ENCODE data around the gene SUSD4. TPM values are rescaled to one million over a fixed set of nuclear protein-coding genes. Genes with fewer than 3 reads are reported as not detected.

SUSD4 gene
- total and polyA plus RNA-seq, 2 of the 8 experiments (the other 6 are each of a cell fraction or from before 2014, with no cell fraction given): 3.9 to 5.2 TPM

DNA sequence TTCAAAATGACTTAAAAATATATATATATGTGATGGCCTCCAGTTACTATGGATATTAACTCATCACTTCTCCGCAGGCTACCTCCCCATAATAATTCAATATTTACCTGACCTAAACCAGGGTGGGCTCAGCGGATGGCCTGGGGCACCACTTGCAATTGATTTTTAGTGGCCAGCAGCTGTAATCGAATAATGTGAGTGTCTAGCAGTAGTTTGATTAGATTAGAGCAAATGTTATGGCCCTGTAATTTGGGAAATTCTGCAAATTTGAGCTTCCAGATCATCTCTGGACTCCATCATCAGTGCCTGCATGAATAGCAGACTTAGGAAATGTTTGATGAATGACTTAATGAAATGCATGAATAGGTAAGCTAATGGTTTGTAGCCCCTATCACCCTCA lies 14.7 kb downstream of the SUSD4 start (continued):
- TF ChIP-seq EZH2 (IDR thresholded peaks at IDR 0.05; ENCODE audit: low read depth, low read length, severe bottlenecking): no peak
- no peak for TF ChIP-seq TEAD4 (IDR thresholded peaks at IDR 0.05; ENCODE audit: low read depth, low read length)
- no peak for TF ChIP-seq TBP (IDR thresholded peaks at IDR 0.05; ENCODE audit: low read depth, low read length)

Data from H1 (cell line).